ENCODE measurements around the gene ANK2.
"Not testable (repeated sequence)": the region's sequence is repeated elsewhere in the genome, so short reads cannot be mapped to it uniquely, and the experiment has no call there.

The ANK2 gene

DNA sequence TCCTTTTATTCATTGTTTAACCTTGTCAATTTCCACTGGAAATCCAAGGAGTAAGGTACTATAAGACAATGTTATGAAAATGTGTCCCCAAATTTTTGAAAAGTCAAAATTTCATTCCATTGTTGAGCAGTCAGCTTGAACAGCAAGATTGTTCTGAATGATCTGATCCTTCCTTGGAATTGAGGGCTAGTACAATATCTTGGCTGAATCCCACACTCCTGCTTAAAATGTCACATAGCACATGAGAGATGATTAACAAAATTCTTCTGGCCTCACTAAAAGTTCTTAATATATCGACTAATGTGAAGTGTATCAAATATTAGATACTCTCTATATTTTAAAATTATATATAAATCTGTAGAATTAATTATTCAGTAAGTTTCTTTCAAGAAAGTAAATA is 104.8 kb downstream of the ANK2 start:
- FAIRE-seq = no peak

DNA sequence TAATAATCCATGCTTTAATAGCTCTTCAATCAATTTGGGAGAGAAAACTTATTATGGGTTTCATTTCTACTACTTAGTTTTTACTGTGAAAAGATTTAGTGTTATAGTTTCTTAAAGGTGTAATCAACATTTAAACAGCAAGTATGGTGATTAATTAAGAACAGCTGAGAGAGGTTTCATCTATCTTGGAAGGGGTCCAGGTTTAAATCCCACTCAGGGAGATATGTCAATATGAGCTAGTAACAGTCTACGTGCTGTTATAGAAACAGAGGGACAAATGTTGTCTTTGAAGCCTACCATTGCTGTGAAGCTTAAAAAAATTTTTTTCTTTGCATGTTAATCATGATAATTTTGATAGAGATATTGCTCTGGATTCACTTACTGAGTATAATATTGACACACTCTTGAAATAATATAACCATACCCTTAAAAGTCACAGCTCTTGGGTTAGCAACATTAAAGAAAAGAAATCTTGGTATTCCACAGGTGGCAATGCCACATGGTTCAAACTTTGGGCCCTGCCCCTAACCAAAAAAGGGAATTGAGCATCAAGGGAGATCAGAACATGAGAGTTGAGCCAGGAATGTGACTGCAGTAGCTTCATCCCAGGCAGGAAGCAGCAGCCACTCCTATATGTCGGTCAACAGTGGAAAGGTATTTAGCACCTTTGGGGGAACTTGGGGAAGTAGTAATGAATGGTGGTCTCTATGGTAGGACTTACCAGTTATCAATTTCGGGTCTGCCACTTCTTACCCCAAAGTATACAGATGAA is 107.8 kb downstream of the ANK2 start:
- FAIRE-seq = no peak

DNA sequence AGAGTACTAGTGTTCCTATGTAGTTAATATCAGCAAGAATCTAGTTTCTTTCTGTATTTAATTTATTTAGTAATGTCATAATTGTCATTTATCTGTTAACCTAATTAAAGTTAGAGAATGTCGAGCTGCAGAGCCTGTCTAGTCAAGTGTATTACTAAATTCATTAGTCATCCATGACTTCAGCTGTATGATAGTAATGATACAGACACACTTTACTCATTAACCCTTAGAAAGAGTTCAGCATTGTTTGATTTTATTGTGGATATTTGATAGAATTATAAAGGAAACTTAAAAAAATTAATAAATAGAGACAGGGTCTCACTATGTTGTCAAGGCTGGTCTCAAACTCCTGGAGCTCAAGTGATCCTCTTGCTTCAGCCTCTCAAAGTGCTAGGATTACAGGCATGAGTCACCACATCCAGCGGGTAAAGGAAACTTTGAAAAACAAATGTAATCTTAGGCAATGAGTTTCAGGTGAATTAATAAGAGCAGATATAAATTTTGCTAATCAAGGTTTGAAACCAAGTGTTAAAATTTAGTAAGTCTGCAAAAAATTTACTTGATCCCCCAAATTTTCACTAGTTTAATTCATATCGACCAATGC is 110.6 kb downstream of the ANK2 start:
- no peak for FAIRE-seq

DNA sequence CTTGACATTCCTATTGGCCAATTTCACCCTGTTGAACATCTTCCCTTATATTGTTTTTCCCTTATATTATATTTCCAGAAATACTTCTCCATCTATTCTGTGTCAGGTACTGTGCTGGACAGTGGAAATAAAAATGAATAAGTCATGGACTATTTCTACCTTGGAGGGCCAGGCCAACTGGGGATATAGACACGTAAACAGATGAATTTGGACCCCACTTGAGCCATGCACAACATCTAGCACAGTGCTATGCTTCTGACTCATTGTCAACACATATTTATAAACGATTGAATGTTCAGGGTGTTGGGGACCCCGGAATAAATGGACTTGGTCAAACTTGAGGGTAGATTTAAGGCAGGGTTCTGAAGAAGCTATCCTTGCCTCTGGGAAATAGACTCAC is 111.1 kb downstream of the ANK2 start:
- no peak for FAIRE-seq

DNA sequence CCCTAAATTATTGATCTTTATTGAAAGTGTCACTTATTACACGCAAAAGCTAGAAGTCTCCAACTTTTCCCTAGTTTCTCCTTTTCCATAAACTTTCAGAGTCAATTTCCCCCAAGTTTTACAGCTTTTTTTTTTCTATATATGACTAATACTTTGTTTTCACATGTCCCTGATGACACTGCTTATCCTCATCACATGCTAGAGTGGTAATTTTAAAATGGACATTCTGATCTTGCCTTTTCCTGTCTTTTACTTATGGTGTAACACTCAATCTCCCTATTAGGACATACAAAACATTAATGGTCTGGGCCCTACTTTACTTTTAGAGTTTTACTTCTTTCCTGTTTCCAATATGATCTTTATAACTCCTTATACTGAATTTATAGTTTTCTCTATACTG is 112.6 kb downstream of the ANK2 start:
- FAIRE-seq = no peak

DNA sequence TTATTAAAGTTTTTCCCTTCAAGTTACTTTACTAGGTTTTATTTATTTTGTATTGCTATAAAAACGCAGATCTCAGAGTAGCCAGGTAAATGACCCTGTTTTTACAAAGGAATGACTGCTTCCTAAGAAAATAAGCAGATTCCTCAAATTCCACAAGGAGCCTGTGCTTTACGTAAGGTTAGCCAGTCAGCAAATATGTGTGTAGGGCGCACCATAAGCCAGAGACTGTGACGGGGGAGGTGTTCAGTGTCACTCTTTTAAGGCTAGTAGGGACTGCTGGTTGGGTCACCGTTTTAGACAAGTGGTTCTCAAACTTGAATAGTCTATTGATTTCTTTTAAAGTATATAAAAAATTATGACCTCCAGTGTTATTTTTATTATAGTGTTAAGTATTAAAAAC is 119.9 kb downstream of the ANK2 start:
- no peak for FAIRE-seq

DNA sequence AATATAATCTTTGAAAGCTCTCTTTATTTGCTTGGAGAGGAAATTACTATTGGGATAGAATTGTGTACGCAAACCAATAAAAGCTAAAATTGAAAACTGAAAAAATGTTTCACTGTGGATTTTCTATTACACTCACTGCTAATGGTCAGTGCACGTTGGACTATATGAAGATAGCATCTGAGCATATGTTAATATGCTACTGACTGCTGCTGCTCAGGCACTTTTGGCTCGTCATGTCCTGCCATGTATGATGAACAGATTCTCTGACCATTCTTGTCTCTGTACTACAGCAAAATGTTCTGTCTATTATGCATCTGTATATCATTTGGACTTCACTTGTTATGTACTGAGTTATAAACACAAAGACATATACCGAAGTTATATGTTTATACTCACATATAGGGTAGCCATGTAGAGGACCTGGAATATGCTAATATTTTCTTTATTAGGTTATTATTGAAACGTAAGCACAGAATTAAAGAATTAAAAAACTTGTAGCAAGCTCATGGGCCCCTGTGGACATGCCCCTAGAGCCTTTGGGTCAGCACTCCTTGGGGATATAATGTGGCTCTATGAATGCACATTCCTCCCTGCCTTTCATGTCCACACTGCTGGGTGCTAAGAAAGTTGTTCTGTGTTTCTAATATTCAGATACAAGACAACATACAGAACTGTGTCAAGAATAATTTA is 120.8 kb downstream of the ANK2 start:
- no peak for FAIRE-seq

DNA sequence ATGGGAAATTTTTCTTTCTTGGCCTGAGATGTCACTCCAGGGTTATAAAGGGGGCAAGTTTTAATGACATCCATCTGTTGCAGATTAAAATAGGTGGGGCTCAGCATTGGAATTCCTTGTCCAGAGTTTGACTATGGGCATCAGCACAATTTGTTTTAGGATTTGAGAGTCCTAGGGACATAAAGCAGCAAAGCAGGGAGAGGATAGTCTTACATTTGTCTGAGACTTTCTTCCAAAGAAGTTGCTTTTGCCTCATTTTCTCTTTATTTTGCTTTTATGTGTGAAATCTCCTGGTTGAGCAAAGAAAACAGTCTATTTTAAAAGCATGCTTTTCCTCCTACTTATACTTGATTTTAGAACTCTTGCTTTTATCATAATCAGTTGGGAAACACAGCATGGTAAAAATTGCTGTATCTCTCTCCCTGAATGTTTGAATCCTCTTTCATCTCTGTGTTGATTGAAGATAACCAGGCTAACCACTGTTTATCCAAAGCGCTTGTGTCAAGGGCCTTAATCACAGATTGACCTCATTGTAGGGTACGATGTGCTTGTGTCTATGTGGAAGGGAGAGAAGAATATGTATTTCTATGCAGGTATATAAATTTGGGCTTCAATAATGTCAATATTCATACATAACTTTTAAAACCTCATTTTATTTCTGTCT is 121.5 kb downstream of the ANK2 start:
- no peak for FAIRE-seq

DNA sequence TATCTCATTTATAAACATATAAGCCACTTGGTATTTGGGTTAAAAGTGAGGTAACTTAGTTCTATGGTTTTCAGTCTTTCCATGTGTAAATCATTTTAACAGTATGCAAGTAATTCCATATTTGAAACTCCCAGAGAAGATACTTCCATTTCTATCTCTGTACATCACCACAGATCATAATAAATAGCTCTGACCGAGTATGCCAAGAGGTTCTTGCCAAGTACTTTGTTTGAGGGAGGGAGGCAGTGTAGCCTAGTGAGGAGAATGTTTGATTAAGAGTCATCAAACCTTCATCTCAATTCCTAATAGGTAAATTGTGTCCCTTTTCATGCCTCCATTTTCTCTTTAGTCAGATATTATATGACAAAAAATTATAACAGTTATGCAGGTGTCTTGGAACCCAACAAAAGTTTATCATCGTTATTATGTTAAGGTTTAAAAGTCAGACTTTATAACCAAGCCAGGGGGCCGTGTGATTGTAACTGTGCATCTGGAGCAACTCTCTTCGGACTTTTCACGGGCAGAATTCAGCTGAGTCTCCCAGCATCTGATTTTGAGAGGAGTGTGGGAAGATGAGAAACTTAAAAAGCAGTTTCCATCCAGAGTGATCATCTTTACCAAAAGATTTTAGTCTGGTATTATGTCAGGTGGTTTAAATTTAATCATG is 123.8 kb downstream of the ANK2 start:
- no peak for FAIRE-seq

DNA sequence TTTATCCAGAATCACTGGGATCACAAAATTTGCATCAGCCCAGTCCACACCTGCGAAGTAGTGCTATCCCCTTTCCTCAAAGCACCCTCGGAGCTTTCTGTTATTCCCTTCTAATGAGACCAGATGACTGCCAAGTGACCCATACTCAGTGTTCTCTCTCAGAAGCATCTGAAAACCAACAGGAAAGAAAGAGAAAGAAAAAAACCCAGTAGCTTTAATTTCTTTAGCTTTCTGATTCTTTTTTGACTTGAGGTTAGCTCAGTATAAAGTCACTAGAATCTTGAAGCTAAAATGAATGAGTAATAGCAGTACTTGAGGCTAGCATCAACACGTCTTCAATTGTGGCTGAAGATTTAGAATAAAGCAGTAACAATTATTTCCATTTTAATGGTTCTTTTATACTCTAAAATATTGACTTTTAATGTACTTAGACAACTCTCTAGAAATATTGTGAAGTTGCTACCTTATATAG is 124.4 kb downstream of the ANK2 start:
- FAIRE-seq = no peak

DNA sequence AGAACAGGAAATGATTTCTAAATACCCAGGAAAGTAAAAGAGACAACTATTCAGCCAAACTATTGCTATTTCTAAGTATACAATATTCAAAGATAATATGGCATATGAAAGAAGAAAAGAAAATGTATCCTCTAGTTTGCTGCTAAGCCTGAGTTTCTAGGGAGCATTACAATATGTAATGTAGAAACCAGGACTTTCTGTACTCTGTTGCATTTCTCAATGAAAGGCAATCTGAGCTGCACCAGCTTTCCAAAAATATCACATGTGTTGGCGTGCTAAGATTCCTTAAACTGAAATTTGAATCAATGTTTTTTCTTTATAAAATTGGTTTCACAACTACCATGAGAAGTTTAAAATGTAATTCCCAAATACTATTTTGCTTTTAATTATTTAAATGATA is 129.6 kb downstream of the ANK2 start:
- no peak for FAIRE-seq

DNA sequence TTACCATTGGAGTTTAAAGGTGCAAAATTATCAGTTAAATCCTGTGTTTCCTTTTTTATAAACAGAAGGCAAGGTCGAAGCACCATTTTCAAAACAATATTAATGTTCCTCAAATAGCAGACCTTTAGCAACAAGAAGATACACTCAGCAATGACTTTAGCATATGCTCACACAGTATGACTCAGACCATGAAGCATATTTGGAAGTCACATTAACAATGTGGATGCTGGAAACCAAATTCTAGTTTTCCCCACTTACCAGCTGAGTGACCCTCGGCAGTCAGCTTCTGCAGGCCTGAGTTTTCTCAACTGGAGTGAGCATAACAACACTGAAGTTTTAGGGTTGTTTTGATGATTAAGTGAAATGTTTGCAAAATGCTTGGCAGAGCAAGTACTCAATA is 130.5 kb downstream of the ANK2 start:
- FAIRE-seq = no peak

DNA sequence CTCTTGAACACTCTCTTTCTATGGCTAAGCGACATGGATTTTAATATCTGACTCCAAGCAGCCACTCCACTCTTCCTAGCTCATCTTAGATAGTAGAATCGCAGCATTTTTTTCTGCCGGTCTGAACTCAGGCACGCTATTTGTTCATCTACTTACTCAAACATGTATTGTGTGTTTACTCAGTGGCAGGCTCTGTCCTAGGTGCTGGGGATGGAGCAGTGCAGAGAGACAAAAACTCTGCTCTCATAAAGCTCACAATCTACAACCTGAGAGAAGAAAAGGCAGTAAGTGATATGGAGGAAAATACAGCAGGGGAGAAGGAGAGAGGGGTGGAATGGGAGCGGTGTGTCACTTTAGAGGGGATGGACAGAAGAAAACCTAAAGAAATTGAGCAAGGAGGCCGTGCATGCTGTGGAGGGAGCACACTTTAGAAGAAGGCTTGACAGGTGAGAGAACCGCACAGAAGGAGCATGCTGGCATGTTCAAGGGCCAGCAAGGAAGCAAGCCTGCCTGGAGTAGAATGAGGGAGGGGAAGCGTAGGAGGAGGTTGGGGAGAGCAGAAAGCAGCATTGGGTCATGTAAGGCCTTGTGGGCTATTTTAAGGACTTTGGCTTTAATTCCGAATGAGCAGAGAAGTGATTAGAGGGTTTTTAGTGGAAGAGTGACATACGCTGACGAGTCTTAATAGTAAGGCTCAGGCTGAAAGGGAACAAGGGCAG is 132.0 kb downstream of the ANK2 start:
- no peak for FAIRE-seq

DNA sequence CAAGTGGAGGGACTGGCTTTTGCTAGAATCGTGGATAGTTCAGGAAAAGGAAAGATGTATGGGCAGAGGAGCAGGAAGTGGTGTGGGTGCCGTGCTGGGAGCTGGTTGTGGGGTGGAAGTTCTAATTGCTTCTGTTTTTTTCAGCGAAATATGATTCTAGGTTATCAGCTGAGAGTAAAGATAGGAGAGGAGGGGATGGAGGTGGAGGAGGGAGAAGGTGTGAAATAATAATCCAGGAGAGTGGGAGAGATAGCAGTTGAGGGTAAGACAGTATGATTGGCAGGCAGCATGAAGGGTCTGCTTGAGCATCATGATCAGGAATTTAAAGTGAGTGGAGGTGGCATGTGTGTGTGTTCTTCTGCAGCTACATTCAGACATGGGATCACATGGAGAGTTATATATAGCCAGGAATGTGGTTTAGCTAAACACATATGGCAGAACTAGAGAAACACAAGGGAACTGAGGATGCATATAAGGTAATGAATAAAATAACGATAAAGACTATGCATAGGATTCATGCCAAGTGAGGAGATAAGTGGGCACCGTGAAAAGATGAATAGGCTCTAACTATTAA is 133.7 kb downstream of the ANK2 start:
- FAIRE-seq = no peak

DNA sequence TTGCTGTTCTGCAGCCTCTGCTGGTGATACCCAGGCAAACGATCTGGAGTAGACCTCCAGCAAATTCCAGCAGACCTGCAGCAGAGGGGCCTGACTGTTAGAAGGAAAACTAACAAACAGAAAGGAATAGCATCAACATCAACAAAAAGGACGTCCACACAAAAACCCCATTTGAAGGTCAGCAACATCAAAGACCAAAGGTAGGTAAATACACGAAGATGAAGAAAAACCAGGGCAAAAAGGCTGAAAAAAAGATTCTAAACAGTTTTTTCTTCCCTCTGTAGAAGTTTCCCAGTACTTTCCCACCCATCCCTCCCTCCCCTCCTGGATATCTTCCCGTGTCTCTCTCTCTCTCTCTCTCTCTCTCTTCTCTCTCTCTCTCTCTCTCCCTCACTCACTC is 136.8 kb downstream of the ANK2 start:
- not testable (repeated sequence) for FAIRE-seq

DNA sequence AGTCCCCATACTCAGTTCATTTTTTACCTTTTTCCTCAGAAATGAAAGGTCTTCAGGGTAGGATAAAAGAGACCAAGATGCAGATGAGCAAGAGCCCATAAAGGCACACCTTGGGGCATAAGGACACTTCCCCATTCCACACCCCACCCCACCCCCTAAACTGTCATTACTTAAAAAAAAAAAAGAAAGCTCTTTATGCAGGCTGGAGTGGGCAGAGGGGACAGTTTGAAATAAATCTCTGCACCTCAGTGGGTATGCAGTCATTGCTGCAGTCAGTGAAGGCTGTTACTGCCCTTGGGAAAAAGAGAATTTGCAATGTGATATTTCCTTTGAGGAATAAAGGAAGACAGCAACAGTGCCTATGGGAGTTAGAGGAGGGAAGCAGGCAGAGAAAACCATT is 137.5 kb downstream of the ANK2 start:
- FAIRE-seq = no peak

DNA sequence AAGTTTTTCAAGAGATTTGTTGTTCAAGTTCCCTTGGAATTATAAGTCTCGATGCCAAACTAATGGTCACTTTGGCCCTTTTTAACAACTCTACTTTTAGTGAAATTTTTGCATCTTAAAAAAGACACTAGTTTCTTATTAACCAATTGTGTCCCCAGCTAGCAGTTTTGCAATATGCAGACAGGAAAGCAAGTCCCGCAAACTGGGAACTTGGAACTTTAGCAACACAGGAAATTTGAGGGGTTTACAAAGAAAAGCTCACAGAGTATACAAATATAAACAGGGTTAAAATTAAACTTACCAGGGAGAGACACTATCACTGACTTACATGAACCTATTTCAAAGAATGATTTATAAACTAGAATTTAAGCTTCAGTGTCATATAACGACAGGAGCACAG is 137.9 kb downstream of the ANK2 start:
- no peak for FAIRE-seq

DNA sequence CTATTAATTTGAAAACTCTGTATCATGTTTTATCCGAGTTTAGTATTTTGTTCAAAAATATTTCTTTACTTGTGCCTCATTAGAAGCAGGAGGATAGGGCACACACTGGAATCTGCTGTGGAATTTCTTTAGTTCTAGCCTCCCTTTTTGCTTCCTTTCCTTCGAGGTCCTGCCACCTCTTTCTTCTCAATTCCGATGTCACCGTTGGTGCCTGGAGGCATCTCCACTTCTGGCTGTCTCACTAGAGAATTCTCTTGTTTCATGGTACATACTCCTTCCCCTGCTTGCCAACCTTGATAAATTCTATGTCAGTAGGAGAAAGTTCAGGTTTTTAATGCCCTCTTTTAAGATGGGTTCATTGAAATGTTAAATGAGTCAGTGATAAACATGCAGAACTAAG is 140.1 kb downstream of the ANK2 start:
- no peak for FAIRE-seq

DNA sequence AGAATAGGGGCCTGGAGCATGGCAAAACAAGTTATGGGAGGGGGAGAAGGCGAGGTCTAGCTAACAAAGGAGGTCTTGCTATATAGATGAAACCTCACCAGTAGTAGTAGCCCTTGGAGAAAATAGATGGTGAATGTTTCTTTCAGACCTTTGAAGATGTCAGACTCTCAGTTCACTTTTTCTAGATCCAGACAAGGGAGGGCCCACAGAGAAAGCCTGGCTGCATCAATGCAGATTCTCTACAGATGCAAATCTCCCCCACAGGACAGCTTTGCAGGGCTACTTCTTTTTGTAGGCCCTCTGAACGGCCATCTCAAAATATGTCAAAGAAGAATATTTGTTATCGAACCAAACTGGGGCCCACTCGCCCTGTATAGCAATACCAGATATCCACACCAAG is 159.7 kb downstream of the ANK2 start:
- FAIRE-seq = no peak

DNA sequence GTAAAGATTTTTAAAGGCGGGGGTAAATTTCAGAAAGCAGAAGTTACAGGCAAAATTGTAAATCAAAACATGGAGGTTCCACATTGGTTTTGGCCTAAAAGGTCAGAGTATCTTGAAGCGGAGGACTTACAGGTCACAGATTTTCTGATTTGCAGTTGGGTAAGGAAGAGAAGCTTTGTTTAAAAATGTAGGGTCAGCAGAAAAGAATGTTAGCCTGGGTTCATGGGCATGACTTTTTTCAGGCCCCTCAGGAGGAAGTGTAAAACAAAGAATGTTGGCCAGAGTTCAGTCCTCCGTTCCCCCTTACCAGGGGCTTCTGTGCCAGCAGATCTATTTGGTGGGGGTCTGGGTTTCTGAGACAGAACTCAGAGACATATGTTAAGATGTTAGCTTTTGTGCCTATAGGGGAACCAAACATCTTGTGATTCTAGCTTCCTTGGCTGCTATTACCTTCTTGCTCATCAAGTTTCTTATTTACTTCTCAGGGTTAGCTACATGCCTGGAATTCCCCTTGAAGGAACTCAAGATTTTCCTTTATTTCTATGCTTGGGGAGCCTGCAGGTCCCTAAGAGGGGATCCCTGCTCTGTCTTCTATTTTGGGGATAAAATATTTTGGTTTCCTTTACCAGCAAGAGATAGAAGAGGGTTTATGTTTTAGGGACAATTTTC is 160.3 kb downstream of the ANK2 start:
- FAIRE-seq = no peak

DNA sequence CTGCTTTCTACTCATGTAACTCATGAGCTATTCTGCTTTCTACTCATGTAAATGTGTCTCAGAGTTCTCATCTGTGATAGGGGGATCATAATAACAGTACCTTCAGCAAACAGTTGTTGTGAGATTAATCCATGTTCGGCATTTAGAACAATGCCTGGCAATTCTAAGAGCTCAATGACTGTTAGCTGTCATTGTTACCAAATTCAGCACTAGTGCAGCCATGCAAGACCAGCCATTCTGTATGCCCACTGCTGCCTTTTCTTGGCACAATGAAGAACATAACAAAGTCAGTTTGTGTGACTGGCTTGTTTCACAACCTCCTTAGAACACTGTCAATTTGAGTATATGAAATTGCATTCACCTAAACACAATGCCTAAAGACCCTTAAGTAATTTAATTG is 163.2 kb downstream of the ANK2 start:
- FAIRE-seq = no peak

Data from islet of Langerhans (tissue), 1 donor.